ENCODE results near the gene DNAH1. TPM values are rescaled to one million over a fixed set of nuclear protein-coding genes. Genes with fewer than 3 reads are reported as not detected.

Gene DNAH1
- total RNA-seq, 1 donor from 2014 or later: 7.3 TPM

GRCh38 chr3:52406231-52406661 lies 90.1 kb downstream of the DNAH1 start:
- Mint-ChIP-seq H3K4me1 (ENCODE audit: unreplicated experiment) (peaks cover 11% of the 10 kb centered on the region), H3K27ac (no peak overlapping the region), H3K9me3 (no peaks in the 10 kb centered on the region), H3K27me3 (no peaks in the 10 kb centered on the region), H3K36me3 (peaks cover 15% of the 10 kb centered on the region), H3K4me3 (no peak overlapping the region)
- no peak for DNase-seq (ENCODE audit: extremely low spot score, unreplicated experiment)
- TF ChIP-seq CTCF (conservative IDR thresholded peaks at IDR 0.05): no peak

- H3K4me3 Mint-ChIP-seq: no peak overlapping the region
- peaks cover 16% of the 10 kb centered on the region for H3K4me1 Mint-ChIP-seq (ENCODE audit: unreplicated experiment)
- no peaks in the 10 kb centered on the region for H3K27me3 Mint-ChIP-seq
- H3K9me3 Mint-ChIP-seq: no peaks in the 10 kb centered on the region
- no peak for DNase-seq (ENCODE audit: extremely low spot score, unreplicated experiment)
- H3K36me3 Mint-ChIP-seq: peaks cover 15% of the 10 kb centered on the region
- no peak overlapping the region for H3K27ac Mint-ChIP-seq
- TF ChIP-seq CTCF (conservative IDR thresholded peaks at IDR 0.05): no peak
Observed at GRCh38 chr3:52406791-52407510, 90.8 kb downstream of the DNAH1 start.

GRCh38 chr3:52407779-52408178 lies 91.7 kb downstream of the DNAH1 start:
- Mint-ChIP-seq H3K4me3 (peak overlapping the region; percentile 96), H3K27me3 (no peaks in the 10 kb centered on the region), H3K36me3 (peaks cover 15% of the 10 kb centered on the region), H3K9me3 (no peaks in the 10 kb centered on the region), H3K27ac (peak overlapping the region; percentile 93), H3K4me1 (ENCODE audit: unreplicated experiment) (peaks cover 16% of the 10 kb centered on the region)
- DNase-seq (ENCODE audit: extremely low spot score, unreplicated experiment): no peak
- TF ChIP-seq CTCF (conservative IDR thresholded peaks at IDR 0.05): no peak

- Mint-ChIP-seq H3K36me3 (peaks cover 15% of the 10 kb centered on the region), H3K27ac (peak overlapping the region; percentile 93), H3K27me3 (no peaks in the 10 kb centered on the region), H3K4me3 (peak overlapping the region; percentile 96), H3K9me3 (no peaks in the 10 kb centered on the region), H3K4me1 (ENCODE audit: unreplicated experiment) (peaks cover 16% of the 10 kb centered on the region)
- DNase-seq (ENCODE audit: extremely low spot score, unreplicated experiment): no peak
- no peak for TF ChIP-seq CTCF (conservative IDR thresholded peaks at IDR 0.05)
Observed at GRCh38 chr3:52408466-52408865, 92.3 kb downstream of the DNAH1 start.

GRCh38 chr3:52415800-52416199 lies 99.7 kb downstream of the DNAH1 start:
- Mint-ChIP-seq H3K27me3 (no peaks in the 10 kb centered on the region), H3K4me3 (no peak overlapping the region), H3K27ac (no peak overlapping the region), H3K36me3 (no peaks in the 10 kb centered on the region), H3K9me3 (no peaks in the 10 kb centered on the region), H3K4me1 (ENCODE audit: unreplicated experiment) (peaks cover 19% of the 10 kb centered on the region)
- no peak for DNase-seq (ENCODE audit: extremely low spot score, unreplicated experiment)
- no peak for TF ChIP-seq CTCF (conservative IDR thresholded peaks at IDR 0.05)

Data from type B pancreatic cell (in vitro differentiated cells).